Liver (tissue), 9 donors: ENCODE data around the gene GAD1. TPM values are rescaled to one million over a fixed set of nuclear protein-coding genes. Genes with fewer than 3 reads are reported as not detected.

Source experiments
- DNase-seq: peaks from one replicate; pipeline ENCODE4 v3.0.0-alpha.2; 2017; ENCODE audit warnings: low spot score
- H3K27ac ChIP-seq, 2 donors: one replicate each; pipeline ENCODE4 v1.7.0; 2013; ENCODE audit warnings: inconsistent platforms in 2 of 2, low read length in 2 of 2, control low read depth in 1 of 2, low read depth in 1 of 2, mild to moderate bottlenecking in 1 of 2
- H3K27me3 ChIP-seq, 4 donors: one replicate each; pipeline versions ENCODE4 v1.6.1 to v1.7.0; 2013; ENCODE audit warnings: low read length in 3 of 4, inconsistent platforms in 1 of 4, mild to moderate bottlenecking in 1 of 4, moderate library complexity in 1 of 4; ENCODE audit not compliant: control insufficient read depth in 4 of 4, insufficient read depth in 4 of 4
- H3K36me3 ChIP-seq, 4 donors: one replicate each; pipeline versions ENCODE4 v1.6.1 to v1.7.0; 2013; ENCODE audit warnings: low read length in 3 of 4, mild to moderate bottlenecking in 3 of 4, low read depth in 1 of 4, moderate library complexity in 1 of 4; ENCODE audit not compliant: control insufficient read depth in 4 of 4, insufficient read depth in 3 of 4
- H3K4me1 ChIP-seq, 4 donors: one replicate each; pipeline versions ENCODE4 v1.6.1 to v1.7.0; 2013; ENCODE audit warnings: low read length in 3 of 4, mild to moderate bottlenecking in 3 of 4, moderate library complexity in 1 of 4; ENCODE audit not compliant: control insufficient read depth in 4 of 4, insufficient read depth in 4 of 4
- H3K4me3 ChIP-seq, 3 donors: one replicate each; pipeline versions ENCODE4 v1.6.1 to v1.7.0; 2013; ENCODE audit warnings: low read length in 3 of 3, control low read depth in 1 of 3, low read depth in 1 of 3, mild to moderate bottlenecking in 1 of 3
- H3K9ac ChIP-seq, 2 donors: one replicate each; pipeline ENCODE4 v1.7.0; 2013; ENCODE audit warnings: low read length in 2 of 2, mild to moderate bottlenecking in 2 of 2, moderate library complexity in 2 of 2, control low read depth in 1 of 2, low read depth in 1 of 2
- H3K9me3 ChIP-seq, 4 donors: one replicate each; pipeline versions ENCODE4 v1.6.1 to v1.7.0; 2013; ENCODE audit warnings: low read length in 3 of 4; ENCODE audit not compliant: control insufficient read depth in 4 of 4
- ATF3 ChIP-seq: IDR thresholded peaks from 2 replicates; pipeline ENCODE4 v1.6.1; 2016; ENCODE audit warnings: antibody characterized with exemption
- CTCF ChIP-seq: fragments of 150-350 bp; IDR thresholded peaks from 2 replicates; pipeline ENCODE4 v1.5.1; 2017; ENCODE audit warnings: improper control_type of control experiment, low read depth, low read length; ENCODE audit not compliant: missing input control
- FOXA1 ChIP-seq: IDR thresholded peaks from 2 replicates; pipeline ENCODE4 v1.6.1; 2016; ENCODE audit warnings: antibody characterized with exemption
- FOXA2 ChIP-seq: IDR thresholded peaks from 2 replicates; pipeline ENCODE4 v1.6.1; 2016; ENCODE audit warnings: antibody characterized with exemption
- HNF4G ChIP-seq: IDR thresholded peaks from 2 replicates; pipeline ENCODE4 v1.6.1; 2016; ENCODE audit warnings: antibody characterized with exemption
- JUND ChIP-seq, 2 donors: IDR thresholded peaks; 2 replicates each; pipeline ENCODE4 v1.6.1; 2016; ENCODE audit warnings: antibody characterized with exemption in 2 of 2
- MAX ChIP-seq: IDR thresholded peaks from 2 replicates; pipeline ENCODE4 v1.6.1; 2016; ENCODE audit warnings: antibody characterized with exemption
- RAD21 ChIP-seq, 2 donors: IDR thresholded peaks; 2 replicates each; pipeline ENCODE4 v1.6.1; 2016; ENCODE audit warnings: antibody characterized with exemption in 2 of 2, mild to moderate bottlenecking in 2 of 2
- REST ChIP-seq: IDR thresholded peaks from 2 replicates; pipeline ENCODE4 v1.6.1; 2016; ENCODE audit warnings: antibody characterized with exemption, mild to moderate bottlenecking
- RXRA ChIP-seq, 2 donors: IDR thresholded peaks; 2 replicates each; pipeline ENCODE4 v1.6.1; 2017 to 2018; ENCODE audit warnings: antibody characterized with exemption in 2 of 2, mild to moderate bottlenecking in 1 of 2
- SP1 ChIP-seq: IDR thresholded peaks from 2 replicates; pipeline ENCODE4 v1.6.1; 2018; ENCODE audit warnings: antibody characterized with exemption, mild to moderate bottlenecking
- YY1 ChIP-seq: IDR thresholded peaks from 2 replicates; pipeline ENCODE4 v1.6.1; 2016; ENCODE audit warnings: antibody characterized with exemption, mild to moderate bottlenecking
- WGBS: extraction: QIAGEN DNeasy Blood & Tissue Kit; methylation state at CpG from one replicate; pipeline ENCODE4 v1.1.7; 2013; 5-methylcytosine and 5-hydroxymethylcytosine counted together
- polyA plus RNA-seq, 2 donors: library from polyadenylated mRNA; stranded (reverse) in 1 of 2; unstranded in 1 of 2; fragments of 200-250 nt in 1 of 2; fragments of >200 nt in 1 of 2; fragmentation: Nextera tagmentation in 1 of 2; extraction: Ambion mirVana in 1 of 2; gene quantifications; one replicate each; pipeline versions ENCODE4 v1.2.1 to v1.2.3, GENCODE V29; 2013 to 2015
- total RNA-seq, 2 donors: library from RNA; depleted of rRNA; stranded (reverse); fragments of >200 nt; gene quantifications; one replicate each; pipeline ENCODE4 v1.2.3, GENCODE V29; 2014
- donor health status: healthy.
- donor health status: healthy.
- donor health status: healthy.
- donor health status: healthy.
- donor health status: healthy.

GAD1 gene
- total and polyA plus RNA-seq, 4 donors: 0.08 to 0.19 TPM; not detected in 2

GRCh38 chr2:170828533-170828916 lies 11.8 kb downstream of the GAD1 start:
- Histone ChIP-seq H3K9ac (no peak overlapping the region), H3K9me3 (no peaks in the 10 kb centered on the region), H3K4me3 (no peak overlapping the region), H3K27ac (no peak overlapping the region), H3K36me3 (no peaks in the 10 kb centered on the region), H3K4me1 (peaks cover 0 to 3% (median 0%) of the 10 kb centered on the region in 4 donors), H3K27me3 (peaks cover 0 to 8% (median 4%) of the 10 kb centered on the region in 4 donors)
- TF ChIP-seq JUND (IDR thresholded peaks at IDR 0.05) (no peak), MAX (no peak), RXRA (IDR thresholded peaks at IDR 0.05) (no peak), YY1 (no peak), SP1 (no peak), HNF4G (no peak)
- WGBS: 78% methylated on average over 5 of the region's 5 CpGs
- DNase-seq: no peak

- Histone ChIP-seq H3K27me3 (peaks cover 0 to 8% (median 3%) of the 10 kb centered on the region in 4 donors), H3K4me1 (no peaks in the 10 kb centered on the region), H3K36me3 (no peaks in the 10 kb centered on the region), H3K9me3 (no peaks in the 10 kb centered on the region), H3K27ac (no peak overlapping the region), H3K9ac (no peak overlapping the region), H3K4me3 (no peak overlapping the region)
- 75% methylated on average over 2 of the region's 2 CpGs for WGBS
- DNase-seq: no peak
- TF ChIP-seq RAD21 (IDR thresholded peaks at IDR 0.05) (no peak), FOXA1 (no peak)
These were observed 12.3 kb downstream of the GAD1 start for GRCh38 chr2:170829036-170829435.

- TF ChIP-seq FOXA1 (no peak), JUND (IDR thresholded peaks at IDR 0.05) (no peak), ATF3 (no peak), YY1 (no peak), REST (no peak), FOXA2 (no peak), CTCF (no peak)
- peaks cover 0 to 6% (median 1%) of the 10 kb centered on the region in 4 donors for H3K27me3 ChIP-seq
- DNase-seq: no peak
- H3K9ac ChIP-seq: no peak overlapping the region
- H3K36me3 ChIP-seq: no peaks in the 10 kb centered on the region
- H3K9me3 ChIP-seq: no peaks in the 10 kb centered on the region
- no peak overlapping the region for H3K27ac ChIP-seq
- H3K4me1 ChIP-seq: no peaks in the 10 kb centered on the region
- no peak overlapping the region for H3K4me3 ChIP-seq
- 90% methylated on average over 3 of the region's 3 CpGs for WGBS
These were observed 13.5 kb downstream of the GAD1 start for GRCh38 chr2:170830166-170830565.
